PC-3 (cell line): ENCODE measurements around the gene ZNF729. TPM values are rescaled to one million over a fixed set of nuclear protein-coding genes. Genes with fewer than 3 reads are reported as not detected.
"Not testable (repeated sequence)": the region's sequence is repeated elsewhere in the genome, so short reads cannot be mapped to it uniquely, and the experiment has no call there.

Source experiments
- ATAC-seq: fragments of 200-7000 bp; cut with Tn5 transposase; 2 replicates; pipeline ENCODE4 v1.9.1; 2020; ENCODE audit warnings: mild to moderate bottlenecking, moderate library complexity
- BruUV-seq: library from RNA; stranded (reverse); fragments of 400-500 nt; replicated peaks from 2 replicates; lab custom pipeline; 2021; lab: Mats Ljungman, UMichigan
- CTCF ChIA-PET: fragments of 300-600 bp; sonication (Branson Sonifier 250); formaldehyde crosslinking; loops from one replicate; lab custom pipeline; 2022; ENCODE audit warnings: antibody characterized with exemption; lab: Charles Lee
- POLR2A ChIA-PET: fragments of 300-600 bp; sonication (Branson Sonifier 250); formaldehyde crosslinking; loops from one replicate; lab custom pipeline; 2022; ENCODE audit warnings: antibody characterized with exemption; ENCODE audit not compliant: unreplicated experiment; lab: Charles Lee
- DNase-seq: peaks from one replicate; pipeline ENCODE4 v3.0.0-alpha.2; 2015
- H2AFZ ChIP-seq: fragments of 300-600 bp; sonication (generic); 2 replicates; pipeline ENCODE4 v1.6.0; 2016; ENCODE audit warnings: antibody characterized with exemption, low read length
- H3F3A ChIP-seq: fragments of 300-600 bp; sonication (generic); one replicate; pipeline ENCODE4 v1.6.0; 2017; ENCODE audit warnings: antibody characterized with exemption, low read length, control low read depth, mild to moderate bottlenecking; ENCODE audit not compliant: unreplicated experiment
- H3K27ac ChIP-seq: fragments of 300-600 bp; sonication (generic); 2 replicates; pipeline ENCODE4 v1.5.1; 2016; ENCODE audit warnings: mild to moderate bottlenecking, low read length
- H3K27me3 ChIP-seq: fragments of 300-600 bp; sonication (generic); 2 replicates; pipeline ENCODE4 v1.6.1; 2016; ENCODE audit warnings: low read length, mixed read lengths
- H3K36me3 ChIP-seq: fragments of 300-600 bp; sonication (generic); 2 replicates; pipeline ENCODE4 v1.6.1; 2016; ENCODE audit warnings: low read depth, mixed run types, low read length, mixed read lengths
- H3K4me1 ChIP-seq: fragments of 300-600 bp; sonication (generic); 2 replicates; pipeline ENCODE4 v1.5.1; 2016; ENCODE audit warnings: low read length; ENCODE audit not compliant: insufficient read depth
- H3K4me2 ChIP-seq: fragments of 300-600 bp; sonication (generic); 2 replicates; pipeline ENCODE4 v1.6.0; 2016; ENCODE audit warnings: low read length
- H3K4me3 ChIP-seq: fragments of 300-600 bp; sonication (generic); 2 replicates; pipeline ENCODE4 v1.5.1; 2016; ENCODE audit warnings: mild to moderate bottlenecking, low read length, mixed read lengths
- H3K79me2 ChIP-seq: fragments of 300-600 bp; sonication (generic); 2 replicates; pipeline ENCODE4 v1.6.1; 2017; ENCODE audit warnings: low read length, mixed read lengths
- H3K9ac ChIP-seq: fragments of 300-600 bp; sonication (generic); 2 replicates; pipeline ENCODE4 v1.6.0; 2016; ENCODE audit warnings: mild to moderate bottlenecking, low read length
- H3K9me2 ChIP-seq: fragments of 300-600 bp; sonication (generic); replicated peaks from 2 replicates; pipeline ENCODE4 v1.6.1; 2016; ENCODE audit warnings: mixed run types, low read length, mixed read lengths
- H3K9me3 ChIP-seq: fragments of 300-600 bp; sonication (generic); 2 replicates; pipeline ENCODE4 v1.6.1; 2016; ENCODE audit warnings: low read length, mixed read lengths
- H4K20me1 ChIP-seq: fragments of 300-600 bp; sonication (generic); 2 replicates; pipeline ENCODE4 v1.6.1; 2016; ENCODE audit warnings: low read length, mixed read lengths
- EZH2 ChIP-seq: fragments of 300-600 bp; sonication (generic); IDR thresholded peaks from one replicate; pipeline ENCODE4 v1.6.1; 2017; ENCODE audit warnings: antibody characterized with exemption, mild to moderate bottlenecking, low read length; ENCODE audit not compliant: unreplicated experiment
- EZH2phosphoT487 ChIP-seq: fragments of 300-600 bp; sonication (generic); IDR thresholded peaks from 2 replicates; pipeline ENCODE4 v1.6.1; 2018; ENCODE audit warnings: mild to moderate bottlenecking, antibody characterized with exemption, low read length, borderline replicate concordance
- intact Hi-C: fragments of 100-400 bp; cut with micrococcal nuclease; formaldehyde crosslinking; loops from 2 replicates; pipeline ENCODE4 v1.9.0; 2023
- total RNA-seq: library from RNA; depleted of rRNA; stranded (reverse); fragments of >200 nt; gene quantifications from 2 replicates; pipeline ENCODE4 v1.2.3, GENCODE V29; 2014
- TF ChIP-seq, protein P1 (sequence below): fragments of 300-600 bp; sonication (generic); conservative IDR thresholded peaks from 2 replicates; pipeline ENCODE4 v1.5.1; 2017; ENCODE audit warnings: antibody characterized with exemption, low read depth, mild to moderate bottlenecking, low read length

The ZNF729 gene
- total RNA-seq, 1 experiment from 2014 or later = not detected

DNA sequence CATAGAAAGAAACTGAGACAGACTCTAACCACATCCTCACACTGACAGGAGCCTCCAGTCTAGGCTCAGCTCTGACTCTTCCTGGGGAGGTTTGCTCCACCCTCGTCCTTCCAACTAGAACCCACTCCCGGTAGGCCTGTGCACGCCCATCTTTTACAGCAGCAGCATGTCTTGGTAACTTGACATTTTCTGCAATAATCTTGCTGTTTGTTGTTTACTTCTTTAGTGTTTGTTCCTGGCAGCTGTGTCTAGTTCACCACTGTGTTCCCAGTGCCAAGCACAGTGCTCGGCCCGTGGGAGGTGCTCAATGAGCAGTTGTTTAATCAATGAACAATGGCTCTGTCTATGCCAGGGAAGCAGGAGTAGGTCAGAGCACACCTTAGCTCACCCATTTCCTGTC, 23.1 kb upstream of the ZNF729 start:
- H3K27me3 ChIP-seq = no peaks in the 10 kb centered on the region
- no peak overlapping the region for H2AFZ ChIP-seq
- no peaks in the 10 kb centered on the region for H3K9me2 ChIP-seq
- no peak overlapping the region for H3K4me3 ChIP-seq
- BruUV-seq = no TSS peak
- no peaks in the 10 kb centered on the region for H4K20me1 ChIP-seq
- no peak overlapping the region for H3K4me2 ChIP-seq
- TF ChIP-seq EZH2 (no peak), EZH2phosphoT487 (no peak)
- TF ChIP-seq, protein P1, sequence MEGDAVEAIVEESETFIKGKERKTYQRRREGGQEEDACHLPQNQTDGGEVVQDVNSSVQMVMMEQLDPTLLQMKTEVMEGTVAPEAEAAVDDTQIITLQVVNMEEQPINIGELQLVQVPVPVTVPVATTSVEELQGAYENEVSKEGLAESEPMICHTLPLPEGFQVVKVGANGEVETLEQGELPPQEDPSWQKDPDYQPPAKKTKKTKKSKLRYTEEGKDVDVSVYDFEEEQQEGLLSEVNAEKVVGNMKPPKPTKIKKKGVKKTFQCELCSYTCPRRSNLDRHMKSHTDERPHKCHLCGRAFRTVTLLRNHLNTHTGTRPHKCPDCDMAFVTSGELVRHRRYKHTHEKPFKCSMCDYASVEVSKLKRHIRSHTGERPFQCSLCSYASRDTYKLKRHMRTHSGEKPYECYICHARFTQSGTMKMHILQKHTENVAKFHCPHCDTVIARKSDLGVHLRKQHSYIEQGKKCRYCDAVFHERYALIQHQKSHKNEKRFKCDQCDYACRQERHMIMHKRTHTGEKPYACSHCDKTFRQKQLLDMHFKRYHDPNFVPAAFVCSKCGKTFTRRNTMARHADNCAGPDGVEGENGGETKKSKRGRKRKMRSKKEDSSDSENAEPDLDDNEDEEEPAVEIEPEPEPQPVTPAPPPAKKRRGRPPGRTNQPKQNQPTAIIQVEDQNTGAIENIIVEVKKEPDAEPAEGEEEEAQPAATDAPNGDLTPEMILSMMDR = no peak
- H3K27ac ChIP-seq = no peak overlapping the region
- H3K9ac ChIP-seq = no peak overlapping the region
- no peaks in the 10 kb centered on the region for H3K36me3 ChIP-seq
- H3K79me2 ChIP-seq = no peaks in the 10 kb centered on the region
- DNase-seq (no peak), ATAC-seq (no peak)
- H3K9me3 ChIP-seq = peaks cover 13% of the 10 kb centered on the region; the same call in 1 of the 2 replicates
- no peaks in the 10 kb centered on the region for H3K4me1 ChIP-seq
- POLR2A ChIA-PET = no interaction called here
- no peaks in the 10 kb centered on the region for H3F3A ChIP-seq
- intact Hi-C loops = no loop called here
- CTCF ChIA-PET = no interaction called here

DNA sequence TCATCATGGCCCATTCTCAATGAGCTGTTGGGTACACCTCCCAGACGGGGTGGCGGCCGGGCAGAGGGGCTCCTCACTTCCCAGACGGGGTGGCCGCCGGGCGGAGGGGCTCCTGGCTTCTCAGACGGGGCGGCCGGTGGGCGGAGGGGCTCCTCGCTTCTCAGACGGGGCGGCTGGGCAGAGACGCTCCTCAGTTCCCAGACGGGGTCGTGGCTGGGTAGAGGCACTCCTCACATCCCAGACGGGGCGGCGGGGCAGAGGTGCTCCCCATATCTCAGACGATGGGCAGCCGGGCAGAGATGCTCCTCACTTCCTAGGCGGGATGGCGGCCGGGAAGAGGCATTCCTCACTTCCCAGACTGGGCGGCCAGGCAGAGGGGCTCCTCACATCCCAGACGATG, 35.3 kb downstream of the ZNF729 start:
- POLR2A ChIA-PET, intact Hi-C loops, H3K4me2 ChIP-seq: not testable (repeated sequence)

DNA sequence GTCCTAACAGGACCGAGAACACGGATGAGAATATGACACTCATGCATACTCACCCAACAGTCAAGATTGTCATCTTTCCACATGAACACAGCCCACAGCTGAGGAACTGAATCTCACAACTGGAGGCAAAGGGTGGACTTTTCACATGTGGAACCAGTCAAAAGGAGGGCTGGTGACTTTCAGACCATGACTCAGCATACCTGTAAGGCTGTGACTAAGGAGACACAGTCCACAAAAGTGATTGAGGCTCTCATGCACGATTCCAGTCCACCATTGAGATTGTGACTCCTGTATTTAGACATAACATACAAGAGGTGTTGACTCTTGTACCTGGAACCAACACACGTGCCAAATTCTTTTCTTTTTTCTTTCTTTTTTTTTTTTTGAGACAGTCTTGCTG, 40.0 kb downstream of the ZNF729 start:
- DNase-seq (no peak), ATAC-seq (no peak)
- H3K9me2 ChIP-seq = no peaks in the 10 kb centered on the region
- no peaks in the 10 kb centered on the region for H4K20me1 ChIP-seq
- H3F3A ChIP-seq = no peaks in the 10 kb centered on the region
- ChIA-PET POLR2A (no interaction called here), CTCF (no interaction called here)
- H3K36me3 ChIP-seq = peaks cover 3% of the 10 kb centered on the region; the same call in 1 of the 2 replicates
- no peaks in the 10 kb centered on the region for H3K27me3 ChIP-seq
- no peak overlapping the region for H3K4me2 ChIP-seq
- TF ChIP-seq, protein P1 = no peak
- TF ChIP-seq EZH2 (no peak), EZH2phosphoT487 (no peak)
- H3K4me3 ChIP-seq = no peak overlapping the region
- no TSS peak for BruUV-seq
- no peak overlapping the region for H2AFZ ChIP-seq
- H3K9ac ChIP-seq = no peak overlapping the region
- peaks cover 43% of the 10 kb centered on the region for H3K9me3 ChIP-seq
- H3K79me2 ChIP-seq = no peaks in the 10 kb centered on the region
- intact Hi-C loops = no loop called here
- H3K27ac ChIP-seq = no peak overlapping the region
- H3K4me1 ChIP-seq = no peaks in the 10 kb centered on the region

More for the DNA sequence above, 35.3 kb downstream of the ZNF729 start:
- H3K9me2 ChIP-seq, H3K4me3 ChIP-seq, H3K27ac ChIP-seq, H3K79me2 ChIP-seq, ATAC-seq, H4K20me1 ChIP-seq, DNase-seq, H2AFZ ChIP-seq, H3K27me3 ChIP-seq, H3K9ac ChIP-seq, CTCF ChIA-PET, H3F3A ChIP-seq, H3K36me3 ChIP-seq, H3K4me1 ChIP-seq, BruUV-seq: not testable (repeated sequence)
- H3K9me3 ChIP-seq = peaks cover 39% of the 10 kb centered on the region
